Measurements from ENCODE around the gene IFNA8. TPM values are rescaled to one million over a fixed set of nuclear protein-coding genes. Genes with fewer than 3 reads are reported as not detected.

IFNA8 gene
- total and polyA plus RNA-seq, 2 experiments from 2014 or later = not detected

DNA sequence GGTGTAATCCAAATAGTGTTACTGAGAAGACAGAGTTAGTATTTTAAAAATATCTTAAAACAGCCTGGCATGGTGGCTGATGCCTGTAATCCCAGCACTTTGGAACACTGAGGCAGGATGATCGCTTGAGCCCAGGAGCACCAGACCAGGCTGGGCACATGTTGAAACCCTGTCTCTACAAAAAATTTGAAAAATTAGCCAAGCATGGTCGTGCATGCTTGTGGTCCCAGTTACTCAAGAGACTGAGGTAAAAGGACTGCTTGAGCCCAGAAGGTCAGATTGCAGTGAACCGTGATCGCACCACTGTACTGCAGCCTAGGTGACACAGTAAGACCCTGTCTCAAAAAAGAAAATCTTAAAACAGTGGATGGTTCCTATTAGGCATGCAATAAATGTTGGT, 43.8 kb downstream of the IFNA8 start:
- Histone ChIP-seq H3K9me2 (replicated peaks; ENCODE audit: insufficient read depth) (no peaks in the 10 kb centered on the region), H3K27me3 (no peaks in the 10 kb centered on the region), H3K4me1 (ENCODE audit: insufficient read depth) (no peaks in the 10 kb centered on the region), H3K36me3 (replicated peaks; ENCODE audit: insufficient read depth, low read depth) (no peaks in the 10 kb centered on the region), H3K27ac (no peak overlapping the region), H3K4me3 (no peak overlapping the region), H4K20me1 (ENCODE audit: insufficient read depth, poor library complexity, severe bottlenecking) (no peaks in the 10 kb centered on the region), H3K4me2 (no peak overlapping the region), H3K9me3 (ENCODE audit: low read depth) (no peaks in the 10 kb centered on the region), H3K79me2 (no peaks in the 10 kb centered on the region), H2AFZ (no peak overlapping the region)
- TF ChIP-seq EZH2phosphoT487 (IDR thresholded peaks at IDR 0.05; ENCODE audit: low read depth, severe bottlenecking, unreplicated experiment) (no peak), EZH2 (IDR thresholded peaks at IDR 0.05; ENCODE audit: borderline replicate concordance) (no peak)
- TF ChIP-seq, protein P1, sequence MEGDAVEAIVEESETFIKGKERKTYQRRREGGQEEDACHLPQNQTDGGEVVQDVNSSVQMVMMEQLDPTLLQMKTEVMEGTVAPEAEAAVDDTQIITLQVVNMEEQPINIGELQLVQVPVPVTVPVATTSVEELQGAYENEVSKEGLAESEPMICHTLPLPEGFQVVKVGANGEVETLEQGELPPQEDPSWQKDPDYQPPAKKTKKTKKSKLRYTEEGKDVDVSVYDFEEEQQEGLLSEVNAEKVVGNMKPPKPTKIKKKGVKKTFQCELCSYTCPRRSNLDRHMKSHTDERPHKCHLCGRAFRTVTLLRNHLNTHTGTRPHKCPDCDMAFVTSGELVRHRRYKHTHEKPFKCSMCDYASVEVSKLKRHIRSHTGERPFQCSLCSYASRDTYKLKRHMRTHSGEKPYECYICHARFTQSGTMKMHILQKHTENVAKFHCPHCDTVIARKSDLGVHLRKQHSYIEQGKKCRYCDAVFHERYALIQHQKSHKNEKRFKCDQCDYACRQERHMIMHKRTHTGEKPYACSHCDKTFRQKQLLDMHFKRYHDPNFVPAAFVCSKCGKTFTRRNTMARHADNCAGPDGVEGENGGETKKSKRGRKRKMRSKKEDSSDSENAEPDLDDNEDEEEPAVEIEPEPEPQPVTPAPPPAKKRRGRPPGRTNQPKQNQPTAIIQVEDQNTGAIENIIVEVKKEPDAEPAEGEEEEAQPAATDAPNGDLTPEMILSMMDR (IDR thresholded peaks at IDR 0.05; ENCODE audit: poor library complexity) = no peak
- DNase-seq (ENCODE audit: low spot score) = no peak
- 88% methylated on average over 4 of the region's 4 CpGs for WGBS (ENCODE audit: low lambda C conversion rate, missing lambda C conversion rate)

DNA sequence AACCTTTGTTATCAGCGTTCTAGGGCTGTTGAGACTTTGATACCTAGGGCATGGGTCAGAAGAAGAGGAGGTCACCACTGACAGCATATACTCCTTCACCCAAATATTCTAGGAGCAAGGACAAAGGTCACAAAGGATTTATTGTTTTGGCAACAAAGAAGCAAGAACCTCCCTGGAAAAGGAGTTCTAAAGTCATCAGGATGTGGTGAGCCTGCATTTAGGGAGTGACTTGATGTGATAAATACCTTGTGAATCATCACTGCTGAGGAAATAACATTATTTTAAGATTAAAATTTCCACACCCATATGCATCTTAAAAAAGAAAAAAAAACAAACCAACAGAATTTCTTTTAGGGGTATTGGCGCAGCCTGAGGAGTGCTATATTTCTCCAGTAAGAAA, 45.2 kb downstream of the IFNA8 start:
- H3K27me3 ChIP-seq = no peaks in the 10 kb centered on the region
- H4K20me1 ChIP-seq (ENCODE audit: insufficient read depth, poor library complexity, severe bottlenecking) = no peaks in the 10 kb centered on the region
- DNase-seq (ENCODE audit: low spot score) = no peak
- H3K36me3 ChIP-seq (replicated peaks; ENCODE audit: insufficient read depth, low read depth) = no peaks in the 10 kb centered on the region
- no peak overlapping the region for H3K4me3 ChIP-seq
- TF ChIP-seq, protein P1 (IDR thresholded peaks at IDR 0.05; ENCODE audit: poor library complexity) = no peak
- TF ChIP-seq EZH2phosphoT487 (IDR thresholded peaks at IDR 0.05; ENCODE audit: low read depth, severe bottlenecking, unreplicated experiment) = no peak
- no peak for TF ChIP-seq EZH2 (IDR thresholded peaks at IDR 0.05; ENCODE audit: borderline replicate concordance)
- no peak overlapping the region for H3K4me2 ChIP-seq
- H3K4me1 ChIP-seq (ENCODE audit: insufficient read depth) = no peaks in the 10 kb centered on the region
- 76% methylated on average over 2 of the region's 2 CpGs for WGBS (ENCODE audit: low lambda C conversion rate, missing lambda C conversion rate)
- H3K27ac ChIP-seq = no peak overlapping the region
- no peaks in the 10 kb centered on the region for H3K79me2 ChIP-seq
- no peaks in the 10 kb centered on the region for H3K9me2 ChIP-seq (replicated peaks; ENCODE audit: insufficient read depth)
- no peaks in the 10 kb centered on the region for H3K9me3 ChIP-seq (ENCODE audit: low read depth)
- H2AFZ ChIP-seq = no peak overlapping the region

DNA sequence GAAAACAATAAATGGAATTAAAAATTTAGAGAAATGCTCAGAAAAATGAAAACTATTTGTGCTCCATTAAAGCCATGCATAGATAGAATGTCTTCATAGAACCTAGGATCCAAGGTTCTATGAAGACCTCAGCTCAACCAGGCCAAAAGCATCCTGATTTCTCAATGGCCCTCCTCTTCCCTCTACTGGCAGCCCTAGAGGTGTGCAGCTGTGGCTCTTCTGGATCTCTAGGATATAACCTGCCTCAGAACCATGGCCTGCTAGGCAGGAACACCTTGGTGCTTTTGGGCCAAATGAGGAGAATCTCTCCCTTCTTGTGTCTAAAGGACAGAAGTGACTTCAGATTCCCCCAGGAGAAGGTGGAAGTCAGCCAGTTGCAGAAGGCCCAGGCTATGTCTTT, 46.4 kb downstream of the IFNA8 start:
- Histone ChIP-seq H3K4me1 (ENCODE audit: insufficient read depth) (no peaks in the 10 kb centered on the region), H3K27ac (no peak overlapping the region), H3K36me3 (replicated peaks; ENCODE audit: insufficient read depth, low read depth) (no peaks in the 10 kb centered on the region), H3K27me3 (no peaks in the 10 kb centered on the region), H3K79me2 (no peaks in the 10 kb centered on the region), H3K9me3 (ENCODE audit: low read depth) (no peaks in the 10 kb centered on the region), H3K9me2 (replicated peaks; ENCODE audit: insufficient read depth) (no peaks in the 10 kb centered on the region), H3K4me2 (no peak overlapping the region), H4K20me1 (ENCODE audit: insufficient read depth, poor library complexity, severe bottlenecking) (no peaks in the 10 kb centered on the region), H3K4me3 (no peak overlapping the region), H2AFZ (no peak overlapping the region)
- peak; percentile 50 for DNase-seq (ENCODE audit: low spot score)
- TF ChIP-seq, protein P1 (IDR thresholded peaks at IDR 0.05; ENCODE audit: poor library complexity) = peak; percentile 50
- no peak for TF ChIP-seq EZH2 (IDR thresholded peaks at IDR 0.05; ENCODE audit: borderline replicate concordance)
- TF ChIP-seq EZH2phosphoT487 (IDR thresholded peaks at IDR 0.05; ENCODE audit: low read depth, severe bottlenecking, unreplicated experiment) = no peak

Other genes starting within 250 kb of the IFNA8 start
- gene IFNA21, start 242.5 kb upstream of the IFNA8 start, total RNA-seq = not detected in 2 replicates
- gene IFNA21, start 242.5 kb upstream of the IFNA8 start, polyA plus RNA-seq = not detected in 2 replicates
- not detected in 2 replicates for gene IFNA4, start 221.5 kb upstream of the IFNA8 start, total RNA-seq
- gene IFNA4, start 221.5 kb upstream of the IFNA8 start, polyA plus RNA-seq = not detected in 2 replicates
- not detected in 2 replicates for gene IFNA7, start 206.9 kb upstream of the IFNA8 start, total RNA-seq
- gene IFNA7, start 206.9 kb upstream of the IFNA8 start, polyA plus RNA-seq = not detected in 2 replicates
- not detected in 2 replicates for gene IFNA10, start 202.0 kb upstream of the IFNA8 start, total RNA-seq
- not detected in 2 replicates for gene IFNA10, start 202.0 kb upstream of the IFNA8 start, polyA plus RNA-seq
- gene IFNA16, start 191.8 kb upstream of the IFNA8 start, total RNA-seq = not detected in 2 replicates
- not detected in 2 replicates for gene IFNA16, start 191.8 kb upstream of the IFNA8 start, polyA plus RNA-seq
- gene IFNA17, start 180.9 kb upstream of the IFNA8 start, total RNA-seq = not detected in 2 replicates
- not detected in 2 replicates for gene IFNA17, start 180.9 kb upstream of the IFNA8 start, polyA plus RNA-seq
- gene IFNA14, start 169.1 kb upstream of the IFNA8 start, total RNA-seq = not detected in 2 replicates
- not detected in 2 replicates for gene IFNA14, start 169.1 kb upstream of the IFNA8 start, polyA plus RNA-seq
- gene IFNA5, start 103.8 kb upstream of the IFNA8 start, total RNA-seq = not detected in 2 replicates
- not detected in 2 replicates for gene IFNA5, start 103.8 kb upstream of the IFNA8 start, polyA plus RNA-seq
- 41.6 and 43.1 TPM in 2 replicates for gene KLHL9, start 73.7 kb upstream of the IFNA8 start, total RNA-seq
- 17.5 and 18.6 TPM in 2 replicates for gene KLHL9, start 73.7 kb upstream of the IFNA8 start, polyA plus RNA-seq
- gene IFNA6, start 58.2 kb upstream of the IFNA8 start, total RNA-seq = not detected in 2 replicates
- gene IFNA6, start 58.2 kb upstream of the IFNA8 start, polyA plus RNA-seq = not detected in 2 replicates
- gene IFNA13, start 41.1 kb upstream of the IFNA8 start, total RNA-seq = not detected in 2 replicates
- not detected in 2 replicates for gene IFNA13, start 41.1 kb upstream of the IFNA8 start, polyA plus RNA-seq
- not detected in 2 replicates for gene IFNA2, start 23.7 kb upstream of the IFNA8 start, total RNA-seq
- gene IFNA2, start 23.7 kb upstream of the IFNA8 start, polyA plus RNA-seq = not detected in 2 replicates
- gene IFNA1, start 31.3 kb downstream of the IFNA8 start, total RNA-seq = not detected in 2 replicates
- gene IFNA1, start 31.3 kb downstream of the IFNA8 start, polyA plus RNA-seq = not detected in 2 replicates
- gene IFNE, start 73.2 kb downstream of the IFNA8 start, total RNA-seq = 0.64 and 0.67 TPM in 2 replicates
- gene IFNE, start 73.2 kb downstream of the IFNA8 start, polyA plus RNA-seq = not detected in 2 replicates

Data from hepatocyte (in vitro differentiated cells).